Measurements from ENCODE around the gene INS.
"Not testable (repeated sequence)": the region's sequence is repeated elsewhere in the genome, so short reads cannot be mapped to it uniquely, and the experiment has no call there.

Gene INS

GRCh38 chr11:2197771-2198520, 36.9 kb upstream of the INS start:
- no peak for DNase-seq (ENCODE audit: low spot score)
- in situ Hi-C loops (cut with MboI; ENCODE audit: low pct_unique_long_range_greater_than_20kb, low sequenced_read_pairs, unreplicated experiment) = loop anchor here (25.0 kb wide), 1 partner anchor 214 kb away; the partner anchor contains the start of gene TSSC4
- TF ChIP-seq, protein P1, sequence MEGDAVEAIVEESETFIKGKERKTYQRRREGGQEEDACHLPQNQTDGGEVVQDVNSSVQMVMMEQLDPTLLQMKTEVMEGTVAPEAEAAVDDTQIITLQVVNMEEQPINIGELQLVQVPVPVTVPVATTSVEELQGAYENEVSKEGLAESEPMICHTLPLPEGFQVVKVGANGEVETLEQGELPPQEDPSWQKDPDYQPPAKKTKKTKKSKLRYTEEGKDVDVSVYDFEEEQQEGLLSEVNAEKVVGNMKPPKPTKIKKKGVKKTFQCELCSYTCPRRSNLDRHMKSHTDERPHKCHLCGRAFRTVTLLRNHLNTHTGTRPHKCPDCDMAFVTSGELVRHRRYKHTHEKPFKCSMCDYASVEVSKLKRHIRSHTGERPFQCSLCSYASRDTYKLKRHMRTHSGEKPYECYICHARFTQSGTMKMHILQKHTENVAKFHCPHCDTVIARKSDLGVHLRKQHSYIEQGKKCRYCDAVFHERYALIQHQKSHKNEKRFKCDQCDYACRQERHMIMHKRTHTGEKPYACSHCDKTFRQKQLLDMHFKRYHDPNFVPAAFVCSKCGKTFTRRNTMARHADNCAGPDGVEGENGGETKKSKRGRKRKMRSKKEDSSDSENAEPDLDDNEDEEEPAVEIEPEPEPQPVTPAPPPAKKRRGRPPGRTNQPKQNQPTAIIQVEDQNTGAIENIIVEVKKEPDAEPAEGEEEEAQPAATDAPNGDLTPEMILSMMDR (IDR thresholded peaks at IDR 0.05; ENCODE audit: extremely low read depth, insufficient read depth, missing control alignments) = no peak

DNA sequence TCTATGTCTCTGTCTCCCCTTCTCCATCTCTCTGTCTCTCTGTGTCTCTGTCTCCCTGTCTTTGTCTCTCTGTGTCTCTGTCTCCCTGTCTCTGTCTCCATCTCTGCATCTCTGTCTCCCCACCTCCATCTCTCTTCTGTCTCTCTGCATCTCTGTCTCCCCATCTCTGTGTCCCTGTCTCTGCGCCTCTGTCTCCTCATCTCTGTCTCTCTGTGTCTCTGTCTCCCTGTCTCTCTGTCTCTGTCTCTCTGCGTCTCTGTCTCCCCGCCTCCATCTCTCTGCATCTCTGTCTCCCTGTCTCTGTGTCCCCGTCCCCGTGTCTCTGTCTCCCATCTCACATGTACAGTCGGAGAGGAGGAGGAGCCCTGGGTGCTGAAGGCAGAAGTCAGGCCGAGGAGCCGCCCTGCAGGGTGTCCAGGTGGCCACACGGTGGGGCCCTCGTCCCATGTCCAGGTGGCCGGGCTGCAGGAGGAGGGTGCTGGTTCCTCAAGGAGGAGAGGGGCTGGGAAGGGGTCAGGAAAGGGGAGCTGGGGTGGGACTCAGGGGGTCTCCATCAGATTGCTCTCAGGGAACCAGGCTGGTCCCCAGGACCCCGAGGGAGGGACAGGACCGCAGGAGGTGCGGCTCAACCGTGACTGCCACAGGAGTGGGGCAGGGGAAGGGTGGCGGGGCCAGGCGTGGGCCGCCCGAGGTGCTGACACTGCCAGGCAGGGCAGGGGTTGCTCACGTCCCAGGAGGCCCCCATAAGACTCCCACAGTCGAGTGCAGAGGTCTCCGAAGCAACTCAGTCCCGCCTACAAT, 36.2 kb upstream of the INS start:
- TF ChIP-seq, protein P1 (IDR thresholded peaks at IDR 0.05; ENCODE audit: extremely low read depth, insufficient read depth, missing control alignments) = peak; percentile 94
- in situ Hi-C loops (cut with MboI; ENCODE audit: low pct_unique_long_range_greater_than_20kb, low sequenced_read_pairs, unreplicated experiment) = loop anchor here (25.0 kb wide), 1 partner anchor 215 kb away; the partner anchor contains the start of gene TSSC4
- peak; percentile 87 for DNase-seq (ENCODE audit: low spot score)

DNA sequence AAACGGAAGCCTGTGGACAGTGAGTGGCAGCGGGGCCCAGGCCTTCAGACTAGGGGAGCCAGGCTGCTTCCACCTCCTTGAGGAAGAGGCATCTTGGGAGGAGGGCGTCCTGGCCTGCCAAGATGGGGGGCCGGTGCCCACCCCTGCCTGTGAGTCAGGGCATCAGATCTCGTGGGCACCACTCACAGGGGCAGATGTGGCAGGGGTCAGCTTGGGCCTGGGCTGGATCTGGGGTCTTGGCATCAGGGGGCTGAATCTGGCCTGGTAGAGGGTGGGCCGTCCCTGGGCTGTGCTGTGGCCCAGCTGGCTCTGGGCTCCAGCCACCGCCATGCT, 34.7 kb upstream of the INS start:
- TF ChIP-seq, protein P1 (IDR thresholded peaks at IDR 0.05; ENCODE audit: extremely low read depth, insufficient read depth, missing control alignments) = no peak
- no peak for DNase-seq (ENCODE audit: low spot score)
- in situ Hi-C loops (cut with MboI; ENCODE audit: low pct_unique_long_range_greater_than_20kb, low sequenced_read_pairs, unreplicated experiment) = loop anchor here (25.0 kb wide), 1 partner anchor 217 kb away; the partner anchor contains the start of gene TSSC4

DNA sequence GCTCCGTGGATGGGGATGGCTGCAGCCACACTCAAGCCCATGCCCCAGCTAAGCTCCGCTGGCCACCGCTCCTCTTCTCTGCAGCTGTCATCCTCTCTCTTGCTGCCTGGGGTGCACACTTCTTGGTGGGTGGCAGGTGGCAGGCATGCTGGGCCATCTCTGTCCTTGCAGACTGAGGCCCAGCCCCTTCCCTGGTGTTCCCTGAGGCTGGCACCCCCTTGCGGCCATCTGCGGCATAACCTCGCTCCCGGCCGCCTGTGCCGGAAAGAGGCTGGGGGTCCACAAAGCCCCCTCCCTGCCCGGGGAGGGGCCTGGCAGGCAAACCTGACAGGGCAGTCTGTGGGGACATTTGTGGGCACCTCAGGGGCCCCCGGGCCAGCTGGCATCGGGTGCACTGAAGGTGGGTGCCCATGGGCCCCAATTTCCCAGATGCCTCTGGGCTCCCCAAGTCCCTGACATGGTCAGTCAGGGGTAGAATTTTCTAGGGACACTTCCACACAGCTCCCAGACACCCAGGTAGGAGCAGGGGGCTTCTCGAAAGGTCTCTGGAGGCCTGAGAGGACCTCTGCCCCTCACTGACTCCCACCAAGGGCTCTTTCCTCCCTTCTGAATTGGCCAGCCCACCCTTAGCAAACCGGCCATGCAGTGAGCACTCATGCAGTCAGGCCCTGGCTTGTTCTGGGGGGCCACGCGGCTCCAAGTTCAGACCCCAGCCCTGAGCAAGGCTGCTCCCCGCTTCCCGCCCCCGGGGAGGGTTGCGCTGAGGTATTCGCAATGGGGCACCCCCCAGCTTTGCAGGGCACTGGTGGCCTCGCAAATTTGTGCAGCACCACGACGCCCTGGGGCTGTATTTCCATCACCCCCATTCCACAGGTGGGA, 34.1 kb upstream of the INS start:
- in situ Hi-C loops (cut with MboI; ENCODE audit: low pct_unique_long_range_greater_than_20kb, low sequenced_read_pairs, unreplicated experiment) = loop anchor here (25.0 kb wide), 1 partner anchor 217 kb away; the partner anchor contains the start of gene TSSC4
- TF ChIP-seq, protein P1 (IDR thresholded peaks at IDR 0.05; ENCODE audit: extremely low read depth, insufficient read depth, missing control alignments) = peak; percentile 81
- DNase-seq (ENCODE audit: low spot score) = peak; percentile 74

DNA sequence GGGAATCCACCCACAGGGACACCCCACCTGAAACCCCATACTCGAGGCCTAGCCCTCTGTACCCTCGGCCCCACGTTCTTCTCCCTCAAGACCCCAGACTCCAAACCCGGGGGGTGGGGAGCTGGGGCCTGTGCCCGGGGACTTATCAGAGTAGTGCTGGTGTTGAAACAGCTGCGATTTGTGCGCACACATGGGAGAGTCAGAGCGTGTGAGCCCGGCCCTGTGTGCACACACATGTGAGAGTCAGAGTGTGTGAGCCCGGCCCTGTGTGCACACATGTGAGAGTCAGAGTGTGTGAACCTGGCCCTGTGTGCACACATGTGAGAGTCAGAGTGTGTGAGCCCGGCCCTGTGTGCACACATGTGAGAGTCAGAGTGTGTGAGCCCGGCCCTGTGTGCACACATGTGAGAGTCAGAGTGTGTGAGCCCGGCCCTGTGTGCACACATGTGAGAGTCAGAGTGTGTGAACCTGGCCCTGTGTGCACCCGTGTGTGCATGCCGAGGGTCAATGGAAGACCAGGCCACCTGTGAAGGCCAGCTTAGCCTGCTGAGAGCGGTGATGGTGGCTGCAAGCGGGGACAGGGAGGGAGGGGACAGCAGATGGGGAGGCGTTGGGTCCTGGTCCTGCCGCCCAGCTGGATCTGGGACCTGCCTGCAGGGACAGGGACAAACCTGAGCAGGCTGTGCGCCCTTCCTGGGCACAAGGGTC, 33.0 kb upstream of the INS start:
- in situ Hi-C loops (cut with MboI; ENCODE audit: low pct_unique_long_range_greater_than_20kb, low sequenced_read_pairs, unreplicated experiment) = loop anchor here (25.0 kb wide), 1 partner anchor 218 kb away; the partner anchor contains the start of gene TSSC4
- not testable (repeated sequence) for DNase-seq (ENCODE audit: low spot score)

DNA sequence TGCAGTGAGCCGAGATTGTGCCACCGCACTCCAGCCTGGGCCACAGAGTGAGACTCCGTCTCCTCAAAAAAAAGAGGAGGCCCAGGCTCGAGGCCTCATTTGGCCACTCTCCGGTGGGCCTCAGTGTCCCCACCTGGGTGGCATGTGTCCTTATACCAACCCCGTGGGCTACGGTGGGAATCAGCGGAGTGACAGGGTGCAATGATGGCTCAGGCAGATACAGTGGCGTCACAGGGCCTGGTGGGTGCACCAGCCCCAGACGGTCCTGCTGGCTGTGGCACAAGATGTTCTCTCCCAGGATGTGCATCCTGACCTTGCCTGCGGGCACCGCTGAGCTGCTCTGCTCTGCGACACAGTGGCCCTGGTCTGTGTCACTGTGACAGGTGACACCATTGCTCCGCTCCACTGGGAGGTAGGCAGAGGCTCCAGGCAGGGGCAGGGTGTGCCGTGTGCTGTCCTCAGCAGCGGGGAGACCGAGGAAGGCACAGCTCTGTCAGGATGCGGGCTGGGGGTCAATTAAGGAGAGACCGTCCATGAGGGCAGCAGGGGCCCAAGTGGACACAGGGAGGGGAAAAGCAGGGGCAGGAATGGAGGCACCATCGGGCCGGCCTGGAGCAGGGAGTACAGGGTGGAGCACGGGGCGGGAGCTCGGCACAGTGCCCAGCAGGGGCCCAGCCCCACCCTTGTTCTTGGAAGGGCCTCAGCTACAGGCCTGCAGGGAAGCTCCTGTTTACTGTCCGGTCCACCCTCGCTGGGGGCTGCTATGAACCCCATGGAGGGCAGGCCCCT, 32.3 kb upstream of the INS start:
- in situ Hi-C loops (cut with MboI; ENCODE audit: low pct_unique_long_range_greater_than_20kb, low sequenced_read_pairs, unreplicated experiment) = loop anchor here (25.0 kb wide), 1 partner anchor 219 kb away; the partner anchor contains the start of gene TSSC4
- TF ChIP-seq, protein P1 (IDR thresholded peaks at IDR 0.05; ENCODE audit: extremely low read depth, insufficient read depth, missing control alignments) = no peak
- DNase-seq (ENCODE audit: low spot score) = no peak

Data from GM13977 (cell line).